ENCODE results near the gene IL16.

IL16 gene

GRCh38 chr15:81242778-81243177 is 46.1 kb downstream of the IL16 start:
- H3K9me3 Mint-ChIP-seq = peaks cover 44% of the 10 kb centered on the region
- no peak overlapping the region for H3K4me3 Mint-ChIP-seq
- ATAC-seq (no peak), DNase-seq (no peak)
- no peaks in the 10 kb centered on the region for H3K27me3 Mint-ChIP-seq
- H3K27ac Mint-ChIP-seq = no peak overlapping the region
- H3K36me3 Mint-ChIP-seq (ENCODE audit: low read depth) = peaks cover 5% of the 10 kb centered on the region
- H3K4me1 Mint-ChIP-seq = no peaks in the 10 kb centered on the region

- Mint-ChIP-seq H3K4me3 (no peak overlapping the region), H3K36me3 (ENCODE audit: low read depth) (peaks cover 5% of the 10 kb centered on the region), H3K9me3 (peaks cover 46% of the 10 kb centered on the region), H3K27ac (no peak overlapping the region), H3K4me1 (no peaks in the 10 kb centered on the region), H3K27me3 (no peaks in the 10 kb centered on the region)
- DNase-seq (no peak), ATAC-seq (no peak)
These were observed 47.6 kb downstream of the IL16 start for GRCh38 chr15:81244306-81244705.

GRCh38 chr15:81253846-81254245 is 57.2 kb downstream of the IL16 start:
- Mint-ChIP-seq H3K4me1 (no peaks in the 10 kb centered on the region), H3K27me3 (peaks cover 5% of the 10 kb centered on the region)
- ATAC-seq = no peak

GRCh38 chr15:81254277-81254915 is 57.7 kb downstream of the IL16 start:
- Mint-ChIP-seq H3K4me1 (no peaks in the 10 kb centered on the region), H3K36me3 (ENCODE audit: low read depth) (peaks cover 6% of the 10 kb centered on the region), H3K9me3 (peaks cover 4% of the 10 kb centered on the region), H3K27me3 (peaks cover 5% of the 10 kb centered on the region), H3K4me3 (no peak overlapping the region), H3K27ac (no peak overlapping the region)
- no peak for ATAC-seq
- DNase-seq = no peak

More at GRCh38 chr15:81253846-81254245, 57.2 kb downstream of the IL16 start:
- no peak for DNase-seq
- Mint-ChIP-seq H3K9me3 (peaks cover 4% of the 10 kb centered on the region), H3K36me3 (ENCODE audit: low read depth) (peaks cover 6% of the 10 kb centered on the region), H3K27ac (no peak overlapping the region), H3K4me3 (no peak overlapping the region)

- DNase-seq (no peak), ATAC-seq (no peak)
- Mint-ChIP-seq H3K27me3 (peaks cover 5% of the 10 kb centered on the region), H3K4me3 (no peak overlapping the region), H3K36me3 (ENCODE audit: low read depth) (peaks cover 6% of the 10 kb centered on the region), H3K9me3 (peaks cover 4% of the 10 kb centered on the region), H3K4me1 (no peaks in the 10 kb centered on the region), H3K27ac (no peak overlapping the region)
These were observed 58.2 kb downstream of the IL16 start for GRCh38 chr15:81254916-81255290.

GRCh38 chr15:81255315-81255957 is 58.8 kb downstream of the IL16 start:
- H3K4me1 Mint-ChIP-seq = no peaks in the 10 kb centered on the region
- no peak overlapping the region for H3K27ac Mint-ChIP-seq
- H3K27me3 Mint-ChIP-seq = peaks cover 5% of the 10 kb centered on the region

GRCh38 chr15:81255958-81256320 is 59.3 kb downstream of the IL16 start:
- H3K36me3 Mint-ChIP-seq (ENCODE audit: low read depth) = peaks cover 4% of the 10 kb centered on the region
- DNase-seq = no peak
- no peak for ATAC-seq

More at GRCh38 chr15:81255315-81255957, 58.8 kb downstream of the IL16 start:
- Mint-ChIP-seq H3K9me3 (peaks cover 1% of the 10 kb centered on the region), H3K4me3 (no peak overlapping the region), H3K36me3 (ENCODE audit: low read depth) (peaks cover 4% of the 10 kb centered on the region)
- DNase-seq (no peak), ATAC-seq (no peak)

GRCh38 chr15:81256916-81257315 is 60.2 kb downstream of the IL16 start:
- Mint-ChIP-seq H3K36me3 (ENCODE audit: low read depth) (peaks cover under 1% of the 10 kb centered on the region), H3K9me3 (no peaks in the 10 kb centered on the region), H3K4me1 (no peaks in the 10 kb centered on the region), H3K27ac (no peak overlapping the region), H3K27me3 (peaks cover 5% of the 10 kb centered on the region), H3K4me3 (no peak overlapping the region)
- DNase-seq (no peak), ATAC-seq (no peak)

More at GRCh38 chr15:81255958-81256320, 59.3 kb downstream of the IL16 start:
- Mint-ChIP-seq H3K4me1 (no peaks in the 10 kb centered on the region), H3K27me3 (peaks cover 5% of the 10 kb centered on the region), H3K4me3 (no peak overlapping the region), H3K9me3 (no peaks in the 10 kb centered on the region), H3K27ac (no peak overlapping the region)

GRCh38 chr15:81257435-81257834 is 60.8 kb downstream of the IL16 start:
- Mint-ChIP-seq H3K4me1 (no peaks in the 10 kb centered on the region), H3K9me3 (no peaks in the 10 kb centered on the region), H3K27me3 (peaks cover 5% of the 10 kb centered on the region), H3K27ac (no peak overlapping the region), H3K4me3 (no peak overlapping the region), H3K36me3 (ENCODE audit: low read depth) (no peaks in the 10 kb centered on the region)
- DNase-seq (no peak), ATAC-seq (no peak)

- no peaks in the 10 kb centered on the region for H3K4me1 Mint-ChIP-seq
- peaks cover 5% of the 10 kb centered on the region for H3K27me3 Mint-ChIP-seq
- H3K4me3 Mint-ChIP-seq = no peak overlapping the region
- no peak for DNase-seq
- H3K36me3 Mint-ChIP-seq (ENCODE audit: low read depth) = no peaks in the 10 kb centered on the region
- no peak overlapping the region for H3K27ac Mint-ChIP-seq
- ATAC-seq = no peak
- H3K9me3 Mint-ChIP-seq = no peaks in the 10 kb centered on the region
These were observed 61.8 kb downstream of the IL16 start for GRCh38 chr15:81258455-81258854.

GRCh38 chr15:81259760-81260298 is 63.1 kb downstream of the IL16 start:
- Mint-ChIP-seq H3K4me3 (no peak overlapping the region), H3K27ac (no peak overlapping the region), H3K9me3 (no peaks in the 10 kb centered on the region), H3K36me3 (ENCODE audit: low read depth) (no peaks in the 10 kb centered on the region), H3K4me1 (no peaks in the 10 kb centered on the region), H3K27me3 (peaks cover 5% of the 10 kb centered on the region)
- DNase-seq (no peak), ATAC-seq (no peak)

- Mint-ChIP-seq H3K4me1 (peaks cover 13% of the 10 kb centered on the region), H3K36me3 (ENCODE audit: low read depth) (no peaks in the 10 kb centered on the region), H3K27ac (no peak overlapping the region), H3K9me3 (no peaks in the 10 kb centered on the region), H3K4me3 (no peak overlapping the region), H3K27me3 (peaks cover 2% of the 10 kb centered on the region)
- DNase-seq (no peak), ATAC-seq (no peak)
These were observed 64.6 kb downstream of the IL16 start for GRCh38 chr15:81261172-81261811.

- DNase-seq = no peak
- no peak overlapping the region for H3K27ac Mint-ChIP-seq
- ATAC-seq = no peak
- no peaks in the 10 kb centered on the region for H3K36me3 Mint-ChIP-seq (ENCODE audit: low read depth)
- no peak overlapping the region for H3K4me3 Mint-ChIP-seq
- H3K4me1 Mint-ChIP-seq = peaks cover 25% of the 10 kb centered on the region
- peaks cover 2% of the 10 kb centered on the region for H3K27me3 Mint-ChIP-seq
- no peaks in the 10 kb centered on the region for H3K9me3 Mint-ChIP-seq
These were observed 66.8 kb downstream of the IL16 start for GRCh38 chr15:81263477-81263876.

- DNase-seq (no peak), ATAC-seq (no peak)
- H3K4me1 Mint-ChIP-seq = peaks cover 33% of the 10 kb centered on the region
These were observed 67.6 kb downstream of the IL16 start for GRCh38 chr15:81264072-81264857.

More at GRCh38 chr15:81264072-81264857, 67.6 kb downstream of the IL16 start:
- Mint-ChIP-seq H3K36me3 (ENCODE audit: low read depth) (no peaks in the 10 kb centered on the region), H3K27me3 (peaks cover 2% of the 10 kb centered on the region), H3K27ac (no peak overlapping the region), H3K9me3 (no peaks in the 10 kb centered on the region), H3K4me3 (no peak overlapping the region)

Data from activated naive CD8-positive, alpha-beta T cell treated with anti-CD3 and anti-CD28 coated beads, Interleukin-2, amount 50 U/mL, for 24 hours (primary cell).